ENCODE measurements around the gene PER1. TPM values are rescaled to one million over a fixed set of nuclear protein-coding genes. Genes with fewer than 3 reads are reported as not detected.

Gene PER1
- total RNA-seq, 4 donors from 2014 or later, result 127 to 263 (median 168) TPM

DNA sequence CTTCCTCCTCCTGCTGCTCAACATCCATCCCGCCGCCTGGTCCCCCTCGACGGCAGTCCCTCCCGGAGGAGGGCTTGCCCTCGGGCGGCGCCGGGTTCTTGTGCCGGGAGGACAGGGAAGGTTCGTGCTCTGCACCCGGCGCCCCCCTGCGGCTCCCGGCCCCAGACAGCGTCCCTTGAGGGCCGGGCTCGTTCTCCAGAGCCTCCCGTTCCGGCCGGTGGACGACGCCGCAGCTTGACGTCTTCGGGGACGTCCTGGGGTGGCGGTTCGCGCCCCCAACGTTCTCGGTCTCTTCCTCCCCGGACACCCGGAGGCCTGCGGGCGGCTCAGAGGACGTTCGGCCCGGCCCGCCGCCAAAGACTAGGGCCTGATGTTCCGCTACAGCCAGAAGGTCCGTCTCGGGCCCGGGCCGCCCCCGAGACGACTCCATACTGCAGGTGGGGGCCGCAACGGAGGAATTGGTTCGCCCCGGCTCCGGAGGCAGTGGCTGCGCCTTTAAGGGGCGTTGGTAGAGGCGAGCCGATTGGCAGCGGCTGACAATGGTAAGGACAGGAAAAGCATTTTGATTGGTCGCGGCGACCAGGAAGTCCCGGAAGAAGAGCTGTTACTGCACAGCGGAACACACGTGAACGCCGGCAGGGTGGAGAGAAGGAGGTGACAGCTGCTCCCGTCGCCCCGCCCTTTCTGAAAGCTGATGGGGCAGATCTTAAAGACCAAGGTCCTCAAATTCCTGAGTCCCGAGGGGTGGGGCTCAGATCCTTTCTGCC is 37.7 kb upstream of the PER1 start, which contains the start of gene BORCS6:
Gene BORCS6, minus strand, starts transcription at position 470 of the 767 bp plus-strand sequence. Its CDS starts 40 bp downstream, at position 430.
- peaks cover 44 to 70% (median 58%) of the 10 kb centered on the region in 4 donors for H3K4me1 ChIP-seq
- WGBS, result 5% methylated on average over 8 of the region's 70 CpGs
- intact Hi-C loops (cut with DNase I), result no loop called here
- H3K4me3 ChIP-seq, result peak within 1 kb of the TSS; percentile 70 to 90 (median 87)
- H3K27ac ChIP-seq (replicated peaks in 1 of 4), result peak within 1 kb of the TSS; percentile 93 to 99 (median 96)
- TF ChIP-seq EP300 (IDR thresholded peaks at IDR 0.05) (no peak), POLR2A (IDR thresholded peaks at IDR 0.05; ENCODE audit: low read depth) (peak; percentile 42), POLR2AphosphoS5 (IDR thresholded peaks at IDR 0.05) (peak; percentile 93 to 94)
- TF ChIP-seq, protein P1, sequence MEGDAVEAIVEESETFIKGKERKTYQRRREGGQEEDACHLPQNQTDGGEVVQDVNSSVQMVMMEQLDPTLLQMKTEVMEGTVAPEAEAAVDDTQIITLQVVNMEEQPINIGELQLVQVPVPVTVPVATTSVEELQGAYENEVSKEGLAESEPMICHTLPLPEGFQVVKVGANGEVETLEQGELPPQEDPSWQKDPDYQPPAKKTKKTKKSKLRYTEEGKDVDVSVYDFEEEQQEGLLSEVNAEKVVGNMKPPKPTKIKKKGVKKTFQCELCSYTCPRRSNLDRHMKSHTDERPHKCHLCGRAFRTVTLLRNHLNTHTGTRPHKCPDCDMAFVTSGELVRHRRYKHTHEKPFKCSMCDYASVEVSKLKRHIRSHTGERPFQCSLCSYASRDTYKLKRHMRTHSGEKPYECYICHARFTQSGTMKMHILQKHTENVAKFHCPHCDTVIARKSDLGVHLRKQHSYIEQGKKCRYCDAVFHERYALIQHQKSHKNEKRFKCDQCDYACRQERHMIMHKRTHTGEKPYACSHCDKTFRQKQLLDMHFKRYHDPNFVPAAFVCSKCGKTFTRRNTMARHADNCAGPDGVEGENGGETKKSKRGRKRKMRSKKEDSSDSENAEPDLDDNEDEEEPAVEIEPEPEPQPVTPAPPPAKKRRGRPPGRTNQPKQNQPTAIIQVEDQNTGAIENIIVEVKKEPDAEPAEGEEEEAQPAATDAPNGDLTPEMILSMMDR (IDR thresholded peaks at IDR 0.05), result peak in 2 of 3 experiments; percentile 7 to 25
- no peaks in the 10 kb centered on the region for H3K9me3 ChIP-seq
- DNase-seq (ENCODE audit: extremely low spot score), result peak; percentile 99
- no peaks in the 10 kb centered on the region for H3K36me3 ChIP-seq
- no peaks in the 10 kb centered on the region for H3K27me3 ChIP-seq

- Histone ChIP-seq H3K4me3 (peak overlapping the region; percentile 70 to 90 (median 87)), H3K27me3 (no peaks in the 10 kb centered on the region), H3K4me1 (peaks cover 44 to 70% (median 58%) of the 10 kb centered on the region in 4 donors), H3K9me3 (no peaks in the 10 kb centered on the region), H3K36me3 (no peaks in the 10 kb centered on the region), H3K27ac (replicated peaks in 1 of 4) (peak overlapping the region; percentile 93 to 99 (median 96))
- intact Hi-C loops (cut with DNase I), result no loop called here
- WGBS, result 2% methylated on average over 10 of the region's 67 CpGs
- no peak for TF ChIP-seq EP300 (IDR thresholded peaks at IDR 0.05)
- no peak for TF ChIP-seq POLR2AphosphoS5 (IDR thresholded peaks at IDR 0.05)
- TF ChIP-seq, protein P1 (IDR thresholded peaks at IDR 0.05), result no peak
- no peak for TF ChIP-seq POLR2A (IDR thresholded peaks at IDR 0.05; ENCODE audit: low read depth)
- no peak for DNase-seq (ENCODE audit: extremely low spot score)
These were observed 37.0 kb upstream of the PER1 start for GRCh38 chr17:8189041-8189710.

GRCh38 chr17:8188263-8188839 is 36.1 kb upstream of the PER1 start:
- WGBS, result 33% methylated on average over 5 of the region's 12 CpGs

DNA sequence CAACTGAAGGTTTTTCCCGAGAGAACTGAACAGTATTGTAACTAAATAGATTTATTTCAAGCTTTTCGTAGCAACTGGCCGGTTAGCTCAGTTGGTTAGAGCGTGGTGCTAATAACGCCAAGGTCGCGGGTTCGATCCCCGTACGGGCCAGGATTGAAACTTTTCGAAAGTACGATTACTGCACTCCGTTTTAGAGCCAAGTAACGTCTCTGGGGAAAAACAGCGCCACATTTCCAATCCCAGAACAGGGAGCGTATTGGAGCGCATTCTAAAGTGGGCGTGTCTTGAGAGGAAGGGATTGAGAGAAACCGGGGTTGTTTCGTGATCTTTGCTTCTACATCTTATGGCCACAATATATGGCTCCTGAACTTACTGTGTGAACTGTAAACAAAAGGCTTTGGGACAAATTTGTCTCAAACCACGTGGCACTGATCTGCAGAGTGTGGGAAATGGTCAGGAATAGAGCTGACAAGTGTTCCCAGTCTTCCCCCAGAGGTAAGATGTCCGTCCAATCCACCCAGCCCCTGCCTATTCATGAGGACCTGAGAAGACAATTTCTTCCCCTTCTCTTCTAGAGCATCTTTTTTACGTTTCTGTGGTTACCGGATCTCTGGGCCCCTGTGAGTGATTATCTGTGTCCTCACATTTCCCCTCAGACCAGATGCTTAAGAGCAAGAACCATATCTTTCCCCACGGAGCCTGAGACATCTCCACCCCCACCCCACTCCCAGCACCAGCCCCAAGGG is 35.5 kb upstream of the PER1 start:
- Histone ChIP-seq H3K9me3 (no peaks in the 10 kb centered on the region), H3K36me3 (no peaks in the 10 kb centered on the region), H3K4me3 (peak overlapping the region; percentile 70 to 90 (median 87)), H3K27me3 (no peaks in the 10 kb centered on the region), H3K4me1 (peaks cover 43 to 67% (median 55%) of the 10 kb centered on the region in 4 donors), H3K27ac (replicated peaks in 1 of 4) (peak overlapping the region; percentile 93 to 99 (median 96))
- intact Hi-C loops (cut with DNase I), result loop anchor here (1.0 to 2.0 kb wide), 2 partner anchors 34 to 67 kb away; no protein-coding TSS in a partner anchor
- peak; percentile 99 for DNase-seq (ENCODE audit: extremely low spot score)
- under 1% methylated on average over 25 of the region's 25 CpGs for WGBS
- TF ChIP-seq POLR2AphosphoS5 (IDR thresholded peaks at IDR 0.05) (peak; percentile 76 to 77), EP300 (IDR thresholded peaks at IDR 0.05) (no peak), POLR2A (IDR thresholded peaks at IDR 0.05; ENCODE audit: low read depth) (no peak)
- TF ChIP-seq, protein P1 (IDR thresholded peaks at IDR 0.05), result peak in 1 of 3 experiments; percentile 8

More at GRCh38 chr17:8188263-8188839, 36.1 kb upstream of the PER1 start:
- no peak for DNase-seq (ENCODE audit: extremely low spot score)
- no peaks in the 10 kb centered on the region for H3K36me3 ChIP-seq
- H3K9me3 ChIP-seq, result no peaks in the 10 kb centered on the region
- H3K4me1 ChIP-seq, result peaks cover 44 to 70% (median 58%) of the 10 kb centered on the region in 4 donors
- peak overlapping the region; percentile 70 to 90 (median 87) for H3K4me3 ChIP-seq
- intact Hi-C loops (cut with DNase I), result no loop called here
- H3K27ac ChIP-seq (replicated peaks in 1 of 4), result peak overlapping the region; percentile 93 to 99 (median 96)
- no peak for TF ChIP-seq POLR2A (IDR thresholded peaks at IDR 0.05; ENCODE audit: low read depth)
- no peak for TF ChIP-seq POLR2AphosphoS5 (IDR thresholded peaks at IDR 0.05)
- TF ChIP-seq, protein P1 (IDR thresholded peaks at IDR 0.05), result no peak
- no peak for TF ChIP-seq EP300 (IDR thresholded peaks at IDR 0.05)
- no peaks in the 10 kb centered on the region for H3K27me3 ChIP-seq

Measured in esophagus muscularis mucosa (tissue), 4 donors.